HFF-Myc (cell line): ENCODE measurements around the gene KCNMA1.

Experiments used
- DNase-seq: peaks from one replicate; pipeline ENCODE4 v3.0.0-alpha.2; 2011; ENCODE audit warnings: low read depth; ENCODE audit errors: extremely low read depth
- H3K4me3 ChIP-seq: replicated peaks from 2 replicates; pipeline ENCODE4 v1.5.1; 2011; ENCODE audit warnings: low read depth, mild to moderate bottlenecking, control low read depth, low read length
- TF ChIP-seq, protein P1 (sequence below): IDR thresholded peaks from 2 replicates; pipeline ENCODE4 v1.5.1; 2012; ENCODE audit warnings: mild to moderate bottlenecking, low read depth, low read length, control low read depth; ENCODE audit errors: missing control alignments

Gene KCNMA1

GRCh38 chr10:76878514-76878913 lies 759.1 kb downstream of the KCNMA1 start:
- no peak for DNase-seq
- TF ChIP-seq, protein P1, sequence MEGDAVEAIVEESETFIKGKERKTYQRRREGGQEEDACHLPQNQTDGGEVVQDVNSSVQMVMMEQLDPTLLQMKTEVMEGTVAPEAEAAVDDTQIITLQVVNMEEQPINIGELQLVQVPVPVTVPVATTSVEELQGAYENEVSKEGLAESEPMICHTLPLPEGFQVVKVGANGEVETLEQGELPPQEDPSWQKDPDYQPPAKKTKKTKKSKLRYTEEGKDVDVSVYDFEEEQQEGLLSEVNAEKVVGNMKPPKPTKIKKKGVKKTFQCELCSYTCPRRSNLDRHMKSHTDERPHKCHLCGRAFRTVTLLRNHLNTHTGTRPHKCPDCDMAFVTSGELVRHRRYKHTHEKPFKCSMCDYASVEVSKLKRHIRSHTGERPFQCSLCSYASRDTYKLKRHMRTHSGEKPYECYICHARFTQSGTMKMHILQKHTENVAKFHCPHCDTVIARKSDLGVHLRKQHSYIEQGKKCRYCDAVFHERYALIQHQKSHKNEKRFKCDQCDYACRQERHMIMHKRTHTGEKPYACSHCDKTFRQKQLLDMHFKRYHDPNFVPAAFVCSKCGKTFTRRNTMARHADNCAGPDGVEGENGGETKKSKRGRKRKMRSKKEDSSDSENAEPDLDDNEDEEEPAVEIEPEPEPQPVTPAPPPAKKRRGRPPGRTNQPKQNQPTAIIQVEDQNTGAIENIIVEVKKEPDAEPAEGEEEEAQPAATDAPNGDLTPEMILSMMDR, result no peak

GRCh38 chr10:76874896-76875295 lies 762.7 kb downstream of the KCNMA1 start:
- no peak for DNase-seq
- H3K4me3 ChIP-seq, result no peak overlapping the region
- TF ChIP-seq, protein P1, result no peak

More at GRCh38 chr10:76878514-76878913, 759.1 kb downstream of the KCNMA1 start:
- no peak overlapping the region for H3K4me3 ChIP-seq

- no peak overlapping the region for H3K4me3 ChIP-seq
- no peak for DNase-seq
- TF ChIP-seq, protein P1, result no peak
Measured at GRCh38 chr10:76874176-76874575, 763.4 kb downstream of the KCNMA1 start.

DNA sequence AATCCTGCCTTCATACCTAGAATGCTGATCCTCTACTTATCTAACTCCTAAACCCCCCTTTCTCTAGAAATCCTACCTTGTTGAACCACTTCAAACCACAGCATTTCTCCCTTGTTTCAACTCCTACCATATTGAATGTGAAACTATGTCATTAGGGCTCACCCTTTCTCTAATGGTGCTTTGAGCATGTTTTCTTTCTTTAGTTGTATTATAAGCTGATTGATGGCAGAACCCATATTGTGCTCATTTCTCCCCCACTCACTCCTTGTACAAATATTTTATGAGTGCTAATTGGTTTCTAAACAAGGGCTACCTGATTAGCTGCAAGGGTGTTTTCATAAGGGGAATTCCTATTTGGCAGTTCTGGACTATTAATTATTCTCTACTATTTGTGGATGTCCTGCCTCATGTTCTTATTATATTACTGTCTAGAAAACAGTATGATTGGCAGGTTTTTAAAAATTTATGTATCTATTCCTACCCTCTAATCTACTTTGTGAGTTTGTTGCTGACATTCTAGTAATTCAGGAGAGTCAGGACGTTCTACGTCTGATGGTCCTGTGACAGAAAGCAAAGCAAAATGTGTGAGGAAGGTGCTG lies 765.8 kb downstream of the KCNMA1 start:
- H3K4me3 ChIP-seq, result no peak overlapping the region
- TF ChIP-seq, protein P1, result no peak
- DNase-seq, result no peak

- no peak overlapping the region for H3K4me3 ChIP-seq
- TF ChIP-seq, protein P1, result no peak
- DNase-seq, result peak; percentile 15
Measured at GRCh38 chr10:76869931-76870330, 767.7 kb downstream of the KCNMA1 start.

DNA sequence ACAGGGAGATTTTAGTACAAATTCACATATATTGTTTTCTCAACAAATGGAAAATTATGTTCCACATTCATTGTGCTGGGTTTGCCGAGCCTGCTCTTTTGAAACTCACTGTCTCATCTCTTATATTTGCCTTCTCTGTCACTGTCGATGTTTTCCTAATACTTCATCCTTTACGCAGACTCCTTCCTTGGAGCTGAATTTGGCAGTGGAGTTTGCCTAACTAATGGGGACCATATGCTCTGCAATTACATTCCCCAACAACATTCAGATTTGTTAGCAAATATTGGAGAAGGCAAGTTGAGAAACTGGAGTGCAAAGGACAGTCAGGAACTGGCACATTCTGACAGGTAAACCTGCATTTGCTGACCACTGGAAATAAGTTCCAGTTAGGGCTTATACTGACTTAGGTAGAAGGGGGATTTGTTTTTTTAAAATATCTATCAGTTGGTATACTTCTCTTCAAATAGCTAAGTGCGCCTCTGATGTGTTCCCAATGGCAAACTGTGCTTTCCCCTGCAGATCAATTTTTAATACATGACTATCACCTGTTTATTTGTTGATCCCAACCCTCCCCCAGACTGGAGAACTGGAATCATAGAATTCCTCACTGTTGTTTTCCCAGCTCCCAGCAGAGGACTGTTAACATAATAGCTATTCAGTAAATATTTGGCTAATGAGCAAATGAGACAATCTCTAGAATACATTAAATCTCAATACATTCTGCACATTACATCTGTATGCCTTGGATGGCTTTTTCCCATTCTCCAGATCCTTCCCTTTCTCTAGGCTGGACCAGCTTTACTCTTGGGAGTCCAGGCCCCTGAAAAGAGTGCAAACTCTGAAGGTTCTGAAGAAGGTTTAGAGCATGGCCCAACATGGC lies 769.3 kb downstream of the KCNMA1 start:
- DNase-seq, result no peak
- no peak overlapping the region for H3K4me3 ChIP-seq
- TF ChIP-seq, protein P1, result no peak
